PFSK-1 (cell line): ENCODE measurements around the gene ORC1.

Experiments
- FOXP2 ChIP-seq: optimal IDR thresholded peaks from 2 replicates; pipeline ENCODE3; 2011; ENCODE audit warnings: borderline replicate concordance, control low read depth, inconsistent platforms; ENCODE audit not compliant: insufficient read depth; ENCODE audit errors: extremely low read length, extremely low read depth
- POLR2AphosphoS5 ChIP-seq: IDR thresholded peaks from 2 replicates; pipeline ENCODE4 v1.6.1; 2012; ENCODE audit warnings: low read depth, mild to moderate bottlenecking, control low read depth, low read length, moderate library complexity
- REST ChIP-seq, 2 experiments: IDR thresholded peaks; 2 replicates each; pipeline versions ENCODE4 v1.6.1 to v1.8.0; 2011 to 2012; ENCODE audit warnings: low read depth in 2 of 2, low read length in 2 of 2, control low read depth in 1 of 2, inconsistent platforms in 1 of 2, mild to moderate bottlenecking in 1 of 2, moderate library complexity in 1 of 2; ENCODE audit not compliant: insufficient read depth in 1 of 2
- SIN3A ChIP-seq: IDR thresholded peaks from 2 replicates; pipeline ENCODE4 v1.6.1; 2012; ENCODE audit warnings: mild to moderate bottlenecking, low read length, moderate library complexity, borderline replicate concordance; ENCODE audit not compliant: insufficient read depth
- TAF1 ChIP-seq: IDR thresholded peaks from 2 replicates; pipeline ENCODE4 v1.6.1; 2012; ENCODE audit warnings: low read length, control low read depth, borderline replicate concordance; ENCODE audit not compliant: insufficient read depth

Gene ORC1

GRCh38 chr1:52358851-52359497 lies 45.2 kb downstream of the ORC1 start:
- TF ChIP-seq TAF1: no peak

- TF ChIP-seq TAF1 (no peak), SIN3A (no peak), REST (IDR thresholded peaks at IDR 0.05; ENCODE audit: insufficient read depth in 1 of 2, low read depth in 2 of 2, low read length in 2 of 2) (no peak)
Observed at GRCh38 chr1:52357397-52357796, 46.8 kb downstream of the ORC1 start.

GRCh38 chr1:52356818-52357355 lies 47.3 kb downstream of the ORC1 start:
- TF ChIP-seq REST (IDR thresholded peaks at IDR 0.05; ENCODE audit: insufficient read depth in 1 of 2, low read depth in 2 of 2, low read length in 2 of 2): no peak
- no peak for TF ChIP-seq FOXP2
- no peak for TF ChIP-seq TAF1
- TF ChIP-seq SIN3A: no peak
- TF ChIP-seq POLR2AphosphoS5: no peak

- no peak for TF ChIP-seq TAF1
- no peak for TF ChIP-seq SIN3A
- TF ChIP-seq REST (IDR thresholded peaks at IDR 0.05; ENCODE audit: insufficient read depth in 1 of 2, low read depth in 2 of 2, low read length in 2 of 2): no peak
- TF ChIP-seq POLR2AphosphoS5: no peak
- no peak for TF ChIP-seq FOXP2
Observed at GRCh38 chr1:52355847-52356505, 48.2 kb downstream of the ORC1 start.

GRCh38 chr1:52355436-52355835 lies 48.8 kb downstream of the ORC1 start:
- no peak for TF ChIP-seq REST (IDR thresholded peaks at IDR 0.05; ENCODE audit: insufficient read depth in 1 of 2, low read depth in 2 of 2, low read length in 2 of 2)
- no peak for TF ChIP-seq FOXP2
- TF ChIP-seq TAF1: no peak
- TF ChIP-seq POLR2AphosphoS5: no peak
- no peak for TF ChIP-seq SIN3A
